Measurements from ENCODE around the gene APOBEC3B. TPM values are rescaled to one million over a fixed set of nuclear protein-coding genes. Genes with fewer than 3 reads are reported as not detected.
"Not testable (repeated sequence)": the region's sequence is repeated elsewhere in the genome, so short reads cannot be mapped to it uniquely, and the experiment has no call there.

The APOBEC3B gene
- polyA plus RNA-seq, 4 donors = 3.5 to 5.8 (median 4.6) TPM

DNA sequence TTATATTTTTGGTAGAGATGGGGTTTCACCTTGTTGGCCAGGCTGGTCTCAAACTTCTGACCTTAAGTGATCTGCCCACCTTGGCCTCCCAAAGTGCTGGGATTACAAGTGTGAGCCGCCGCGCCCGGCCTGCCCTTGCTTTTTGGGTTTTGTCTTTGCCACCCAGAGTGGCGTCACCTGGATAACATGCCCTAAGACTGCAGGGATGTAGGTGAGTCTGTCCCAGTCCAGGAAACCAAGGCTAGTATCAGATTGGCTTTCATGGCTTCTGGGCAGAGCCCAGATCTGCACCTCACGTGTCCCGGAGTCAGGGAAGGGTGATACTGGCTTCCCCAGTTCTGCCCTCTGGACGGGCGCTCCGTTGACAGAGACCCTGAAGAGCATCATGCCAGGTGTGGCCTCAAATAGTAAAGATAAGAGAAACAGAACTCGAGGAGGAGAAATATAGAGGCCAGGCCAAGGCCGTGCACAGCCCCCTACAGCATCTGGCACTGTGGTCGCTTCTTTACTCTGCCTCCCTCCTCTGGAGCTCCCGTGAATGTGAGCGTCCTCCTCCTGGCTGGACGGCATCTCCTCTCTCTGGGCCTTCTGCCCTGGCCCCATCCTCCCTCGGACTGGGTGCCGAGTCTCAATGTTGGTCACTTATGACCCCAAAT is 7.8 kb upstream of the APOBEC3B start:
- H3K27me3 ChIP-seq (ENCODE audit: control insufficient read depth in 3 of 3, insufficient read depth in 3 of 3, low read length in 3 of 3) = no peaks in the 10 kb centered on the region
- FAIRE-seq (no peak), DNase-seq (no peak)

DNA sequence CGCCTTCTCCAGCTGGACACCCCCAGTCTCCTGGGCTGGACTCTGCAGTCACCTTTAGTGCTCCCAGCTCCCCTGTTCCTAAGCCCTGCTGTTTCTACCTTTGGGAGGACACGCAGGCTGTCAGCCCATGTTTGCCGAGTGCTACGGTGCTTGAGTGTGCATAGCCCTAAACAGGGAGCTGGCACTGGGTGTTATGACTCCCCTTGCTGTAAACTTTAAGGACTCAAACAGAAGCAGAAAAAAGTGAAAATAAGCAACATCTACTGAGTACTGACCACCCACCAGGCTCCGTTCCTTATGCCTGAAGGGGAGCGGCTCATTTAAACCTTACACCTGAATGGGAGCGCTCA is 7.3 kb upstream of the APOBEC3B start:
- WGBS, 3 donors = 87 to 90% (median 88%) methylated on average over 7 of the region's 7 CpGs
- Histone ChIP-seq H3K9me3 (ENCODE audit: control insufficient read depth in 2 of 2, insufficient read depth in 1 of 2, low read depth in 1 of 2, low read length in 1 of 2) (peaks cover 0 to 3% of the 10 kb centered on the region in 2 donors), H3K4me3 (ENCODE audit: low read depth in 1 of 3, low read length in 3 of 3) (no peak overlapping the region), H3K27ac (ENCODE audit: low read depth in 1 of 3, low read length in 2 of 3) (no peak overlapping the region), H3K4me1 (ENCODE audit: control insufficient read depth in 3 of 3, insufficient read depth in 2 of 3, low read depth in 1 of 3, low read length in 2 of 3) (no peaks in the 10 kb centered on the region), H3K27me3 (ENCODE audit: control insufficient read depth in 3 of 3, insufficient read depth in 3 of 3, low read length in 3 of 3) (no peaks in the 10 kb centered on the region), H3K36me3 (ENCODE audit: control insufficient read depth in 3 of 3, insufficient read depth in 2 of 3, low read depth in 1 of 3, low read length in 3 of 3) (no peaks in the 10 kb centered on the region)
- no peak for DNase-seq
- no peak for FAIRE-seq

More for the DNA sequence above, 7.8 kb upstream of the APOBEC3B start:
- H3K4me1 ChIP-seq (ENCODE audit: control insufficient read depth in 3 of 3, insufficient read depth in 2 of 3, low read depth in 1 of 3, low read length in 2 of 3) = no peaks in the 10 kb centered on the region
- peaks cover 0 to 3% of the 10 kb centered on the region in 2 donors for H3K9me3 ChIP-seq (ENCODE audit: control insufficient read depth in 2 of 2, insufficient read depth in 1 of 2, low read depth in 1 of 2, low read length in 1 of 2)
- no peak overlapping the region for H3K4me3 ChIP-seq (ENCODE audit: low read depth in 1 of 3, low read length in 3 of 3)
- H3K27ac ChIP-seq (ENCODE audit: low read depth in 1 of 3, low read length in 2 of 3) = no peak overlapping the region
- 82 to 91% (median 84%) methylated on average over 18 of the region's 18 CpGs for WGBS, 3 donors
- H3K36me3 ChIP-seq (ENCODE audit: control insufficient read depth in 3 of 3, insufficient read depth in 2 of 3, low read depth in 1 of 3, low read length in 3 of 3) = no peaks in the 10 kb centered on the region

DNA sequence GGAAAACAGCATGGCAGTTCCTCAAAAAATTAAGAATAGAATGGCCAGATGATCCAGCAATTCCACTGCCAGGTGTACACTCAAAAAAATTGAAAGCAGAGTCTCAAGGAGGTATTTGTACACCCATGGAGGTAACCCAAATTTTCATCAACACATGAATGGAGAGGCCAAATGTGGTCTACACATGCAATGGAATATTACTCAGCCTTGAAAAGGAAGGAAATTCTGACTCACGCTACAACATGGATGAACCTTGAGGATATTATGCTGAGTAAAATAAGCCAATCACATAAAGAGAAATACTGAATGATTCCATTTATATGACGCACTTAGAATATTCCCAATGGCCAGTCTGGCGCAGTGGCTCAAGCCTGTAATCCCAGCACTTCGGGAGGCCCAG is 4.9 kb upstream of the APOBEC3B start:
- WGBS, 3 donors = 83 to 97% (median 89%) methylated on average over 4 of the region's 4 CpGs
- not testable (repeated sequence) for H3K9me3 ChIP-seq (ENCODE audit: control insufficient read depth in 2 of 2, insufficient read depth in 1 of 2, low read depth in 1 of 2, low read length in 1 of 2); H3K36me3 ChIP-seq (ENCODE audit: control insufficient read depth in 3 of 3, insufficient read depth in 2 of 3, low read depth in 1 of 3, low read length in 3 of 3); H3K4me3 ChIP-seq (ENCODE audit: low read depth in 1 of 3, low read length in 3 of 3); H3K4me1 ChIP-seq (ENCODE audit: control insufficient read depth in 3 of 3, insufficient read depth in 2 of 3, low read depth in 1 of 3, low read length in 2 of 3); DNase-seq; FAIRE-seq; H3K27ac ChIP-seq (ENCODE audit: low read depth in 1 of 3, low read length in 2 of 3); H3K27me3 ChIP-seq (ENCODE audit: control insufficient read depth in 3 of 3, insufficient read depth in 3 of 3, low read length in 3 of 3)

DNA sequence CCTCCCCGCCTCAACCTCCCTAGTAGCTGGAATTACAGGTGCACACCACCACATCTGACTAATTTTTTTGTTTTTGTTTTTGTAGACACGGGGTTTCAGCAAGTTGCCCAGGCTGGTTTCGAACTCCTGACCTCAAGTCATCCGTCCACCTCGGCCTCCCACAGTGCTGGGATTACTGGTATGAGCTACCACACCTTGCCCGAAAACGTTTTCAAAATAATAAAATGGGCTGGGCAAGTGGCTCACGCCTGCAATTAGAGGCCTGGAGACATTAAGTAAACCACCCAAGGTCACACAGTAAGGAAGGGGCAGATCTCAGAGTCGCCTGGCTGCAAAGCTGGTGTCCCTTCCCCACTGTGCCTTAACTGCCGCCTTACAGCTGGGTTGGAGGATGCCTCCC is 1.6 kb upstream of the APOBEC3B start:
- not testable (repeated sequence) for H3K27ac ChIP-seq (ENCODE audit: low read depth in 1 of 3, low read length in 2 of 3); FAIRE-seq
- WGBS, 3 donors = 27 to 66% (median 41%) methylated on average over 10 of the region's 10 CpGs

DNA sequence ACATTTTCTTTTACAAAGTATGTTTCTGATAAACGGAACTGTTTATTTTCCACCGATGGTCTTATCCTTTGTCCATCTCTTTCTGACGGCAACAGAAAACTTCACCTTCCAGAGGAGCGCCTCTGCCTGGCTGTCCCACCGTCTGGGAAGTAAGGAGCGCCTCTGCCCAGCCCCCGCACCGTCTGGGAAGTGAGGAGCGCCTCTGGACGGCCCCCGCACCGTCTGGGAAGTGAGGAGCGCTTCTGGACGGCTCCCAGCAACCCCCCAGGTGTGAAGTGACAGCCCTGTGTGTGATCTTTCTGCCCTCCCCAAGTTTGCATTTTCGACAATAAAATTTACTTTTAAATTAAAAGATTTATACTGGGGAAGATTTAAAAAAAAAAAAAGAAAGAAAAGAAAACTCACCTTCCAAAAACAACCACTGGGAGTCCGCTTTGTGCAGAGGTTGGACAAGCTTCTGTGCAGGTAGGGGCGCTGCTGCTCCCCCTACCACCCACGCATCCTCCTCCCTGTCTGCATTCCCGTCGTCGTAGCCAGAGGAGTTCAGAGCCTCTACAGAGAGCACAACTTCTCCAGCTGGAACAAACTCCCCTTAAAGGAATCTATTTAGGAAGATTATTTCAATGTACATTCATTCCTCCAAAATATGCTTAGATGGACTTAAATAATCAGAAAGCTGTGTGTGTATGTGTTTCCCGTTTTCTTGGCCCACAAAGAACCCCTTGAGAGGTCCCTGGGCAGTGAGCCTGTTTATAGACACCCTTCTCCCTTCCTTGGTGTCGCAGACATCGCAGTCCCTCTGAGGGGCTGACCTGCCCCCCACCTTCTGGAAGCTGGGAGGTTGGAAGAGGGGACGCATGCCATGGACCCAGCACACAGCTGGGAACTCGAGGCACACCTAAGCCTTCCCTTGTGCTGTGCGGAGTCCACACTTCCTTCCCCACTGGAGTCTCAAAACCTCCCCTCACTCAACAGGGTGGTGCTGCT is 849 bp upstream of the APOBEC3B start:
- Histone ChIP-seq H3K27me3 (ENCODE audit: control insufficient read depth in 3 of 3, insufficient read depth in 3 of 3, low read length in 3 of 3) (no peaks in the 10 kb centered on the region), H3K4me3 (ENCODE audit: low read depth in 1 of 3, low read length in 3 of 3) (peak overlapping the region in 2 of 3 donors; percentile 34 to 36), H3K36me3 (ENCODE audit: control insufficient read depth in 3 of 3, insufficient read depth in 2 of 3, low read depth in 1 of 3, low read length in 3 of 3) (no peaks in the 10 kb centered on the region), H3K9me3 (ENCODE audit: control insufficient read depth in 2 of 2, insufficient read depth in 1 of 2, low read depth in 1 of 2, low read length in 1 of 2) (no peaks in the 10 kb centered on the region), H3K27ac (ENCODE audit: low read depth in 1 of 3, low read length in 2 of 3) (peak overlapping the region; percentile 72 to 83 (median 81)), H3K4me1 (ENCODE audit: control insufficient read depth in 3 of 3, insufficient read depth in 2 of 3, low read depth in 1 of 3, low read length in 2 of 3) (peaks cover 0 to 8% (median 6%) of the 10 kb centered on the region in 3 donors)
- FAIRE-seq (no peak), DNase-seq (peak; percentile 36 to 41)
- WGBS, 3 donors = 12 to 24% (median 24%) methylated on average over 27 of the region's 27 CpGs

More for the DNA sequence above, 1.6 kb upstream of the APOBEC3B start:
- H3K4me3 ChIP-seq (ENCODE audit: low read depth in 1 of 3, low read length in 3 of 3); H3K27me3 ChIP-seq (ENCODE audit: control insufficient read depth in 3 of 3, insufficient read depth in 3 of 3, low read length in 3 of 3); H3K4me1 ChIP-seq (ENCODE audit: control insufficient read depth in 3 of 3, insufficient read depth in 2 of 3, low read depth in 1 of 3, low read length in 2 of 3); H3K36me3 ChIP-seq (ENCODE audit: control insufficient read depth in 3 of 3, insufficient read depth in 2 of 3, low read depth in 1 of 3, low read length in 3 of 3); H3K9me3 ChIP-seq (ENCODE audit: control insufficient read depth in 2 of 2, insufficient read depth in 1 of 2, low read depth in 1 of 2, low read length in 1 of 2): not testable (repeated sequence)
- peak in 1 of 2 donors; percentile 36 for DNase-seq

DNA sequence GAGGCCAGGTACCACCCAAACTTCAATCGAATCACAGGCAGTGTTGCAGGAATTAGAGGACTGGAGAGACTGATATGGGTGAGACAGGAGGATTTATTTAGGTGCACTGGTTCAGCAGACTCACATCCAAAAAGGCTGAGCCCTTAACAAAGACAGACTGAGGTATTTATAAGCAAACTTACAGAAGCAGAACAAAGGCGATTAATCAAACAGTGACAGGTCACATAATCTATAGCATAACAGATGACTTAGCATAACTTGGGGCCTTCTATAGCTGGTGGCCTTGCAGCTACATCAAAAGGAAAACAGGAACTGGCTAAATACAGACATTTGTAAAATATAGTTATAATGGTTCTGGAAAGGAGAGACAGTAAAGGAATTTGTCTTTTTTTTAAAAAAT is 2.1 kb downstream of the APOBEC3B start:
- no peak for DNase-seq
- Histone ChIP-seq H3K36me3 (ENCODE audit: control insufficient read depth in 3 of 3, insufficient read depth in 2 of 3, low read depth in 1 of 3, low read length in 3 of 3) (no peaks in the 10 kb centered on the region), H3K4me1 (ENCODE audit: control insufficient read depth in 3 of 3, insufficient read depth in 2 of 3, low read depth in 1 of 3, low read length in 2 of 3) (peaks cover 0 to 8% (median 6%) of the 10 kb centered on the region in 3 donors), H3K27ac (ENCODE audit: low read depth in 1 of 3, low read length in 2 of 3) (peak overlapping the region in 1 of 3 donors; percentile 40), H3K9me3 (ENCODE audit: control insufficient read depth in 2 of 2, insufficient read depth in 1 of 2, low read depth in 1 of 2, low read length in 1 of 2) (no peaks in the 10 kb centered on the region), H3K4me3 (ENCODE audit: low read depth in 1 of 3, low read length in 3 of 3) (no peak overlapping the region), H3K27me3 (ENCODE audit: control insufficient read depth in 3 of 3, insufficient read depth in 3 of 3, low read length in 3 of 3) (no peaks in the 10 kb centered on the region)
- 89 to 100% (median 98%) methylated on average over 2 of the region's 2 CpGs for WGBS, 3 donors
- no peak for FAIRE-seq

DNA sequence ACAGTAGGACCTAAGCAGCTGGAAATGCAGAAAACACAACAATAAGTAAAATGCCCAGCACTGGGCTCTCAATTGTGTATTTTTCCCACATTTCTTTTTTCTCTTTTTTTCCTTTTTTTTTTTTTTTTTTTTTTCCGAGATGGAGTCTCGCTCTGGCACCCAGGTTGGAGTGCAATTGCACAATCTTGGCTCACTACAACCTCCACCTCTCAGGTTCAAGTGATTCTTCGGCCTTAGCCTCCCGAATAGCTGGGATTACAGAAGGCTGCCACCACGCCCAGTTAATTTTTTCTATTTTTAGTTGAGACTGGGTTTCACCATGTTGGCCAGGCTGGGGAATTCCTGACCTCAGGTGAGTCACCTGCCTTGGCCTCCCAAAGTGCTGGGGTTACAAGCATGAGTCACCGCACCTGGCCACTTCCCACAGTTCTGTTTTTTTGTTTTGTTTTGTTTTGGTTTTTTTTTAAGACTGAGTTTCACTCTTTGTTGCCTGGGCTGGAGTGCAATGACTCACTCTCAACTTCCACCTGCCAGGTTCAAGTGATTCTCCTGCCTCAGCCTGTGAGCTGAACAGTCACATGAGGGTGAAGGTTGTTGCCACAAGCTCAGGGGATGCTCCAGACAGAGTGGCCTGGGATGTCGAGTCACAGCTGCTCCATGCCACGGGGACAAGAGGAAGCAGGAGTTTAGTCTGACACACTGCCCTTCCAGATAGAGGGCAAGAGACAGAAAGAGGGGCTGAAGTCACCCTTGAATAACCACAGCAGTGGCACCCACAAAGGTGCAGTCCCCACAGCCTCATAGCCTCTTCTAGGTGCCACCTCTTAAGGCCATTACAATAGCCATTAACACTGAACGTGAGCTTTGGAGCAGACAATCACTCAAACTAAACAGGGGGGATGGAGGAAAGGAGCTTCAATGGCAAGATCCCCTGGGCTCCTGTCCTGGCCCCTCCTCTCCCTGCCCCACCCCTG is 2.9 kb downstream of the APOBEC3B start:
- peak; percentile 67 for FAIRE-seq
- peak overlapping the region in 2 of 3 donors; percentile 40 to 85 for H3K27ac ChIP-seq (ENCODE audit: low read depth in 1 of 3, low read length in 2 of 3)
- 12 to 55% (median 23%) methylated on average over 8 to 9 of the region's 9 CpGs for WGBS, 3 donors
- H3K36me3 ChIP-seq (ENCODE audit: control insufficient read depth in 3 of 3, insufficient read depth in 2 of 3, low read depth in 1 of 3, low read length in 3 of 3); H3K4me3 ChIP-seq (ENCODE audit: low read depth in 1 of 3, low read length in 3 of 3); H3K27me3 ChIP-seq (ENCODE audit: control insufficient read depth in 3 of 3, insufficient read depth in 3 of 3, low read length in 3 of 3); H3K9me3 ChIP-seq (ENCODE audit: control insufficient read depth in 2 of 2, insufficient read depth in 1 of 2, low read depth in 1 of 2, low read length in 1 of 2); H3K4me1 ChIP-seq (ENCODE audit: control insufficient read depth in 3 of 3, insufficient read depth in 2 of 3, low read depth in 1 of 3, low read length in 2 of 3): not testable (repeated sequence)
- peak; percentile 37 to 80 for DNase-seq

DNA sequence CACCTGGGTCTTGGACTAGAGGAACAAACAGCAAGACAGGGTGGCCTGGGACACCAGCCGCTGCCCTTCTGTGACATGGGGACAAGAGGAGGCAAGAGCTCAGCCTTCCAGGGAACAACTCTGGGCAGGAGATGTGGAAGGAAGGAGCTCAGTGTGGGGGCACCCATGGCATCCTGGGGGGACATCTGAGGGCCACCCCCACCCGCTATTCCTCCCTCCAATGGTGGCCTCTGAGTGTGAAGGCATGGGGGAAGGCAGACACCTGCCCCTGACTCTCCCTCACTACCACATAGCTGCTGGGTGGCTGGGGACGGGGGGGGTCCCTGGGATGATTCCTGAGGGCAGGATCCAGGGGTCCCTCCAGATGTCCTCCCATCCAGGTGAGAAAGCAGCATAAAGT is 4.5 kb downstream of the APOBEC3B start:
- FAIRE-seq (no peak), DNase-seq (no peak)
- 90 to 100% (median 96%) methylated on average over 3 of the region's 3 CpGs for WGBS, 3 donors

More for the DNA sequence above, 4.5 kb downstream of the APOBEC3B start:
- Histone ChIP-seq H3K27me3 (ENCODE audit: control insufficient read depth in 3 of 3, insufficient read depth in 3 of 3, low read length in 3 of 3) (no peaks in the 10 kb centered on the region), H3K36me3 (ENCODE audit: control insufficient read depth in 3 of 3, insufficient read depth in 2 of 3, low read depth in 1 of 3, low read length in 3 of 3) (no peaks in the 10 kb centered on the region), H3K4me3 (ENCODE audit: low read depth in 1 of 3, low read length in 3 of 3) (no peak overlapping the region), H3K9me3 (ENCODE audit: control insufficient read depth in 2 of 2, insufficient read depth in 1 of 2, low read depth in 1 of 2, low read length in 1 of 2) (no peaks in the 10 kb centered on the region), H3K4me1 (ENCODE audit: control insufficient read depth in 3 of 3, insufficient read depth in 2 of 3, low read depth in 1 of 3, low read length in 2 of 3) (peaks cover 0 to 5% (median 4%) of the 10 kb centered on the region in 3 donors), H3K27ac (ENCODE audit: low read depth in 1 of 3, low read length in 2 of 3) (no peak overlapping the region)
